Measurements from ENCODE around the gene LY6G5C. TPM values are rescaled to one million over a fixed set of nuclear protein-coding genes. Genes with fewer than 3 reads are reported as not detected.

LY6G5C gene
- total and polyA plus RNA-seq, 2 donors (not counting 1 experiment from before 2014, with no cell fraction given): 0.83 to 2.0 TPM

DNA sequence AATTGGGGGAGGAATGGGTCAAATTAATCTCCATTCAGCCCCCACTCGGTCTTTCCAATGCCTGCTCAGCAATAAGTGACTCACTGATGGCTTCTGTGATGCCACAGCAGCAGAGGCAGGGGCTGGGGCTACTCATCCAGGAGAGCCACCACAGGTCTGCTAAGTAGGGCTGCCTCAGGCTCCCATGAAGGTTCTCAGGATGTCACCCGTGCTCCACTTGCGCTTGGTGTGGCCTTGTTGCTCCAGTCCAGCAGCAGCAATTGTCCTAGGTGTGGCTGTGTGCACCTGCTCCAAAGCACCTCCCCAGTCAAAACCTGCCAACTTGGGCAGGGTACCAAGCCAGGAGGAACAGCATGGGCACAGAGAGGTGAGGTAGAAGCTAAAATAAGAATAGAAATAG is 41.3 kb upstream of the LY6G5C start:
- Histone ChIP-seq H3K79me2 (ENCODE audit: control insufficient read depth, insufficient read depth, low read length) (no peaks in the 10 kb centered on the region), H3K9me3 (ENCODE audit: control insufficient read depth, insufficient read depth, low read depth, low read length) (no peaks in the 10 kb centered on the region)

DNA sequence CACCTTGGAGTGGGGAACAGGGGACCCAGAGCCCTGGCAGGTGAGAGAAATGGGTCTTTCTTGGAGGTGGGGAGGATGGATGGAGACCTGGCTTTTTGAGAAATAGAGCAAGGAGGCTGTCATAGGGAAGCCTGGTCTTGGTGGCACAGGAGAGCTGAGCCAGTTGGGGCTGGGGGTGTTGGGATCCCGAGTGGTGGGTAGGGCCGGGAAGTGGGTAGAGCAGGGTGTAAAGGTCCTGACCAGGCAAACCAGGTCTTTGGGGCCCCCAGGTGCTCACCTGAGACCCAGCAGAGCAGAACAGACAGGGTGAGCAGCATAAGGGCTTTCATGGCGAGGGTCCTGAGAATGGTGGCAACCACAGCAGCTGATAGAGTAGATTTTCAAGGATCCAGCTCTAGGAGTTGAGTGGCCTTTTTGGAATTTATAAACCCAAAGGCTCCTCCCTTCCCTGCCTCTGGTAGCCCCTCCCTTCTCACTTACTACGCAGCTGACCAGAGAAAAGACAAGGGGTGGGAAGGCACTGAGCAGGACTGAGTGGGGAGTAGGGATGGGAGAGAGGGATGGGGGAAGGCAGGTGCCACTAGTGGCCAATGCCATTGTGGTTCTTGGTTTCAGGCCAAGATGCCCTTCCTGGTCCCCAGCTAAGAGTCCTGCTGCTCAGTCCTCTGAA is 40.6 kb upstream of the LY6G5C start, which contains the start of gene LY6G6C:
Gene LY6G6C, minus strand, starts transcription at position 396 of the 670 bp plus-strand sequence. Its CDS starts 67 bp downstream, at position 329.
- DNase-seq (ENCODE audit: low read depth in 2 of 2): no peak
- H4K20me1 ChIP-seq (ENCODE audit: control insufficient read depth, extremely low read depth, insufficient read depth, low read length): no peaks in the 10 kb centered on the region
- no peaks in the 10 kb centered on the region for H3K9me3 ChIP-seq (ENCODE audit: control insufficient read depth, insufficient read depth, low read depth, low read length)
- H3K9ac ChIP-seq (ENCODE audit: insufficient read depth, low read length): no peak within 1 kb of the TSS
- H3K27me3 ChIP-seq (ENCODE audit: control insufficient read depth, insufficient read depth, low read length): peaks cover 3% of the 10 kb centered on the region
- H3K4me3 ChIP-seq (replicated peaks in 1 of 4; ENCODE audit: control extremely low read depth in 1 of 4, insufficient read depth in 1 of 4, low read depth in 3 of 4, low read length in 4 of 4): no peak within 1 kb of the TSS
- H3K4me1 ChIP-seq (ENCODE audit: control insufficient read depth, extremely low read depth, insufficient read depth, low read length): no peaks in the 10 kb centered on the region
- no peak for TF ChIP-seq CTCF (conservative IDR thresholded peaks at IDR 0.05 in 1 of 2, IDR thresholded peaks at IDR 0.05 in 1 of 2; ENCODE audit: low read depth in 1 of 2, low read length in 2 of 2)
- no peak for TF ChIP-seq EZH2 (IDR thresholded peaks at IDR 0.05; ENCODE audit: low read length, missing control alignments)
- no peaks in the 10 kb centered on the region for H3K79me2 ChIP-seq (ENCODE audit: control insufficient read depth, insufficient read depth, low read length)
- no peak within 1 kb of the TSS for H2AFZ ChIP-seq (ENCODE audit: low read length)
- no peak within 1 kb of the TSS for H3K4me2 ChIP-seq (ENCODE audit: extremely low read depth, insufficient read depth, low read length)
- H3K36me3 ChIP-seq (ENCODE audit: control insufficient read depth, insufficient read depth, low read length): no peaks in the 10 kb centered on the region
- no peak within 1 kb of the TSS for H3K27ac ChIP-seq (ENCODE audit: insufficient read depth, low read length)

More for the DNA sequence above, 41.3 kb upstream of the LY6G5C start:
- Histone ChIP-seq H3K9ac (ENCODE audit: insufficient read depth, low read length) (no peak overlapping the region), H3K4me3 (replicated peaks in 1 of 4; ENCODE audit: control extremely low read depth in 1 of 4, insufficient read depth in 1 of 4, low read depth in 3 of 4, low read length in 4 of 4) (no peak overlapping the region), H3K27ac (ENCODE audit: insufficient read depth, low read length) (no peak overlapping the region), H4K20me1 (ENCODE audit: control insufficient read depth, extremely low read depth, insufficient read depth, low read length) (no peaks in the 10 kb centered on the region), H3K27me3 (ENCODE audit: control insufficient read depth, insufficient read depth, low read length) (peaks cover 3% of the 10 kb centered on the region), H3K36me3 (ENCODE audit: control insufficient read depth, insufficient read depth, low read length) (peaks cover 6% of the 10 kb centered on the region), H2AFZ (ENCODE audit: low read length) (no peak overlapping the region), H3K4me2 (ENCODE audit: extremely low read depth, insufficient read depth, low read length) (no peak overlapping the region), H3K4me1 (ENCODE audit: control insufficient read depth, extremely low read depth, insufficient read depth, low read length) (no peaks in the 10 kb centered on the region)
- TF ChIP-seq CTCF (conservative IDR thresholded peaks at IDR 0.05 in 1 of 2, IDR thresholded peaks at IDR 0.05 in 1 of 2; ENCODE audit: low read depth in 1 of 2, low read length in 2 of 2) (no peak), EZH2 (IDR thresholded peaks at IDR 0.05; ENCODE audit: low read length, missing control alignments) (no peak)
- DNase-seq (ENCODE audit: low read depth in 2 of 2): no peak

GRCh38 chr6:31720196-31720770 is 39.4 kb upstream of the LY6G5C start:
- Histone ChIP-seq H4K20me1 (ENCODE audit: control insufficient read depth, extremely low read depth, insufficient read depth, low read length) (no peaks in the 10 kb centered on the region), H3K4me1 (ENCODE audit: control insufficient read depth, extremely low read depth, insufficient read depth, low read length) (no peaks in the 10 kb centered on the region), H3K4me2 (ENCODE audit: extremely low read depth, insufficient read depth, low read length) (no peak overlapping the region), H3K4me3 (replicated peaks in 1 of 4; ENCODE audit: control extremely low read depth in 1 of 4, insufficient read depth in 1 of 4, low read depth in 3 of 4, low read length in 4 of 4) (no peak overlapping the region), H3K36me3 (ENCODE audit: control insufficient read depth, insufficient read depth, low read length) (no peaks in the 10 kb centered on the region), H2AFZ (ENCODE audit: low read length) (no peak overlapping the region), H3K9me3 (ENCODE audit: control insufficient read depth, insufficient read depth, low read depth, low read length) (no peaks in the 10 kb centered on the region), H3K9ac (ENCODE audit: insufficient read depth, low read length) (no peak overlapping the region), H3K27me3 (ENCODE audit: control insufficient read depth, insufficient read depth, low read length) (peaks cover 3% of the 10 kb centered on the region), H3K79me2 (ENCODE audit: control insufficient read depth, insufficient read depth, low read length) (no peaks in the 10 kb centered on the region), H3K27ac (ENCODE audit: insufficient read depth, low read length) (no peak overlapping the region)
- TF ChIP-seq CTCF (conservative IDR thresholded peaks at IDR 0.05 in 1 of 2, IDR thresholded peaks at IDR 0.05 in 1 of 2; ENCODE audit: low read depth in 1 of 2, low read length in 2 of 2) (no peak), EZH2 (IDR thresholded peaks at IDR 0.05; ENCODE audit: low read length, missing control alignments) (no peak)
- no peak for DNase-seq (ENCODE audit: low read depth in 2 of 2)
